HG03439 (cell line): ENCODE data around the gene CRNN.

Experiments
- ATAC-seq: cut with Tn5 transposase; IDR thresholded peaks from one replicate; pipeline ENCODE4 v1.9.1; 2021; ENCODE audit warnings: mild to moderate bottlenecking, moderate library complexity; ENCODE audit not compliant: unreplicated experiment

CRNN gene

DNA sequence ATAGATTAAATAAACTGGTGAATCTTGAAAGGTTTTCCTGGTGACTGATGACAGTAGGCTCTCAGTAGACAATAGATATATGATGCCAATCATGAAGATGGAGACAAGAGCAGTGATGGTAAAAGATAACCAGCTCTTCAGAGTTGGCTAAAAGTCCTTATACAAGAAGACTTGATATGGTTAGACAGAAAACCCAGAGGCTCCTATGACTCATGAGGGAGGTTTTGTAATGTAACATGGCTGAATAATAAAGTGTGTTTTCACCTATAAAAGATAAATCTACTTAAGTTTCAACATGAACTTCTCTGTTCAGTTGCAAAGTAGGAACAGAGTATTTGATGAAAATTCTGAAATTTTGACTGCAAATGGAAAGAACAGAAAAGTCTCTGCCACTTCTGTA, 12.7 kb upstream of the CRNN start:
- ATAC-seq, result no peak

DNA sequence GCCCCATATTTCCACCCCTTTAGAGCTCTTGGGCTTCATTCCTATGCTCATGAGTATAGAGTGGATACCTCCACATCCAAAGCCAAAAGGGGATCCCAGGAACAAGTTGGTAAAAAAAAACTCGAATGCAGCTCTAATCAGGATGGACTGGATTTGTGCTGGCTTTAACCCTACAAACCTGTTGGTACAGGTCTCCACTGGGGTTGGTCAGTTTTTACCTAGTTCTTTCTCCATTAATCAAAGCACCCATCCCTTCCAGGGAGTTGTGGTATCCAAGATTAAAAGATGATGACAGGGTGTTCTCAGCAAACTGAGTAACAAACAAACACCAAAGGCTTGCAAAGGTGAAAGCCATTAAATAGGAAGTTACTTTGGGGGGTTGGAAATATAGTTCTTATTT, 5.9 kb upstream of the CRNN start:
- ATAC-seq, result no peak

DNA sequence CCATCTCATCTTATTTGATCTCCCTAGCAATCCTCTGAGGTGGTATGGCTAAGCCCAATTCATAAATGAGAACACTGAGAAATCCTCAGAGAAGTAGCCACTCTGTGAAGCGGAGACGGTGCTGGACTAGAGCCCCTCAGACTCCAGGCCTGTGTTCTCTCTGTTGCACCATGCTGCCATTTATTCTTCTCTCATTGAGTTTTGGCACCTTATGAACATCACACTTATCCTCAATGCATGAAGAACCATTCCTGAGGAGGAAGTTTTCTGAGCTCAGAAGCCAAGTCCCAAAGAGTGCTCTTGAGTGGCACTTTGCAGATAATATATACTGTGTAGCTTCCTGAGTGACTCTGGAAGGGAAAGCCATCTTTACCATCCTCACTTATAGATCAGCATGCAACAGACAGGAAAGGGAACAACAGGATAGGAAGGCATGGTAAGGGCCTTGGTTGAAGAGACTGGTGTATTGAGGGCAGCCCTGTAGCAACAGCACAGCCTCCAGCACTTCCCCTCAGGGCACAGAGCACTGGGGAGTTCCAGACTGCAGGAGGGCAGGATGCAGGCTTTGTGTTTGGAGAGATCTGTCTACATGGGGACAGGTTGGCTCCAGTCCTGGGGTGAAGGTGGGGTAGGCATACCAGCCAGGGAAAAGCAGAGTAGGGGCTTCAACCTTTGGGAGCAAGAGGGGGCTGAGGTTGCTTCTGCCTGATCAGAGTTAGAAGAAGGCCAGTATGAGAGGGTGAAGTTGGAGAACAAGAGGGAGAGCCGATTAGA, 1.6 kb upstream of the CRNN start:
- no peak for ATAC-seq

DNA sequence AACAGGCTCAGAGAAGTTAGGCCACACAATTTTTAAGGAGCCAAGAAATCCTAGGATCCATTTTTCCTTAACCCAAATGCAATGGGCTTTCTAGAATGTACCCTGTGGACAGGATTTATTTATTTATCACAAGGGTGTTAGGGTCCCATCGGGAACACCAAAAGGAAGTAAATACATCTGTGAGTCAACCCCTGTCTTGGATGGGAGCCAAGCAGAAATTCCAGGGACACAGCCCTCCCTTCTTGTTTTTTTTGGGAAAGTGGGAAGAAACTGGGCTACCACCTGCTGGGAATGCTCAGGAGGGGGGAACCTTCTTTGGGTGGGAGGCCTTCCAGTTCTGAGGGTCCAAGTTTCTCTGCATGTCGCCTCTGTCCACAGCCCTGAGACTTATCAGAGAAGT, 1.3 kb downstream of the CRNN start:
- no peak for ATAC-seq

DNA sequence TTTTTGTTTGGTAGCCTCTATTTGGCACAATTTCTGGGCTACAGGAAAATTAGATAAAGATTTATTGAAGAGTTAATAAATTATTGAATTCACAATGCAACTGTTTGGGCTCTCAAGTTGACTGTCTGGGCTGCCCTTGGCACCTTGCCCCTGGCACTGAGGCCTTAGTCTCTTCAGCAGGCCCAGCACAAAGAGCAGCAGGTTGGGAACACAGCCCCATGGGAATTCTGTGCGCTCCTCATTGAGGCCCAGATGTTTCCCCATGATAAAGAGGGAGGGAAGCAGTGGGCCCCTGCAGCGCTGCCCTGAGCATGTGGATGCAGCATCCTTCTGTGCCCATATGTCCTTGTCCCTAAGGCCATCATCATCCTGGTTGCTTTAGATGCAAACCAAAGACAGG, 2.9 kb downstream of the CRNN start:
- no peak for ATAC-seq

DNA sequence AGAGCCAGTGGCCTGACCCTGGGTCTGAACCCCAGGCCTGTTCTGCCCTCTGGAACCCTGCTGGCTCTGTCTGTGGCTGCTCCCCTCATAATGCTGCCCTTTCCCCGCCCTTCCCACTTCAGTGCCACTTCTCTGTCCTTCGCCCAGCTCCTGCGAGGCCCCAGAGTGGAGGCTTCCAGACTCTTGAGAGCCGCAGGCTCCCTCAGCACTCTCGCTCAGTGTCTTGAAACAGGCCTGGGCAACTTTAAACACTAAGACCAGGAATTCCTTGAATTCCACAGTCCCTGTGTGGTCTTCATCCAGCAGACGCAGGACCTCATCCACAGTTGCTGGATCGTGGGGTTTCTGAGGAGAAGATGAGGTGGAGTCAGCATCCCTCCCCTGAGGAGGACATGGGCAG, 3.5 kb downstream of the CRNN start:
- ATAC-seq, result no peak

DNA sequence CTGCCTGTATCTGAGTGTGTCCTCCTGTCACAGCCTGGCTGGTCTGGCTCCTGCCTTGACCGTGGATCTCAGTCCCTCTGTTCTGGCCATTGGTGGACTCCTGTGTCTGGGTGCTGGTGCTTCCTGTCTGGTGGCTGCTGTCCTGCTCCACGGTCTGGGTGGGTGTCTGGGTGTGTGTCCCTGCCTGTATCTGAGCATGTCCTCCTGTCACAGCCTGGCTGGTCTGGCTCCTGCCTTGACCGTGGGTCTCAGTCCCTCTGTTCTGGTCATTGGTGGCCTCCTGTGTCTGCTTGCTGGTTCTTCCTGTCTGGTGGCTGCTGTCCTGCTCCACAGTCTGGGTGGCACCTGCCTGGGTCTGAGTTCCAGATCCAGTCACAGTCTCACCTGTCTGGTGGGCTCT, 4.0 kb downstream of the CRNN start:
- ATAC-seq, result no peak

DNA sequence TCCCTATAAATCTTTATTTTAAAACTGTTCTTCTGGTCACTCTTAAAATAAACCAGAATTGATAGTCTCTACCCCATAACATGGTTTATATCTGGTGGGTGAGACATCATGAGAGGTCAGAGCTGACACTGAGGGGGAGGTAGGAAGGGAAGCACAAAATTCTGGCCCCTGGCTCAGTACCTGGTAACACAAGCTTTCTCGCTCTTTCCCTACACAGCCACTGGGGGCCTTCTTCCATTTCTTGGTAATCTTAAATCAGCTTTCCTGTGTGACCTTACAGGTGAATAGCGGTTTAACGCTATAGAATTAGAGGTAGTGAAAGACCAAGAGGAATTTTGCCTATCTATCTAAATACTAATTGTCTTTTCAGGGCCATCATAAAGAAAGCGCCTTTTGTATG, 5.4 kb downstream of the CRNN start:
- no peak for ATAC-seq

DNA sequence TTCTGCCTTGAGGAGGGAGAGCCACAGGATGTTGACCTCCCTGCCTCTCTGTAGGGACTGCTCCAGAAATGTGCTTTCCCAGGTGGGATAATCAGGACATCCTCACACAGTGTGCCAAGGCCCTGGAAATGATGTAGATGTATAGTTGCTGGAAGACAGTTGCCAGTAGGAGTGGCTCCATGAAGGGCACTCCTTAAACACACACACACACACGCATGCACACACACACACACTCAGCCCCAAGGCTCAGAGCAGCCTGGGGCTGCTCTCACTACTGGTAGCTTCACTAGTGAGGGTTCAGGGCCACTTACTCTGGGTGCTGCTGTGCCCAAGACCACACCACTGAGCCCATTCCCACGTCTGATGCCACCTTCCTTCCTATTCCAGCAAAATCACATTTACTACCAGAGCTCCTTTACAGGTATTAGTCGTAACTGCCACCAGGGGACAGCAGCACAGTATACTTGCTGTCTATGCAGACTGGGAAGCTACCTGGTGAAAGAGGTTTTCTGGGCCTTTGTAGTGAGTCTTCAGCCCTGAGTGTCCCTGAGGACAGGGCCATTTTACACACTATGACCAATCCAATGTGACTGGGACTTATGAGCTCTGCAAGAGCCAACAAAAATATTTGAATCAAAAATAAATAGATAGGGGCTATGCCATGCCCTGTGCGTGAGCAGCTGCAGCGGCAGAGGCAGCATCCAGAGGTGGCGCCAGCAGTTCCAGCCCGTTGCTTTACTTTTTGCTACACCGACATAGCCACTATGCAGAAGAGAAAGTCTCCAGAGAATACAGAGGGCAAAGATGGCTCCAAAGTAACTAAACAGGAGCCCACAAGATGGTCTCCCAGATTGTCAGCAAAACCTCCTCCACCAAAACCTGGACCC, 15.0 kb downstream of the CRNN start:
- no peak for ATAC-seq

DNA sequence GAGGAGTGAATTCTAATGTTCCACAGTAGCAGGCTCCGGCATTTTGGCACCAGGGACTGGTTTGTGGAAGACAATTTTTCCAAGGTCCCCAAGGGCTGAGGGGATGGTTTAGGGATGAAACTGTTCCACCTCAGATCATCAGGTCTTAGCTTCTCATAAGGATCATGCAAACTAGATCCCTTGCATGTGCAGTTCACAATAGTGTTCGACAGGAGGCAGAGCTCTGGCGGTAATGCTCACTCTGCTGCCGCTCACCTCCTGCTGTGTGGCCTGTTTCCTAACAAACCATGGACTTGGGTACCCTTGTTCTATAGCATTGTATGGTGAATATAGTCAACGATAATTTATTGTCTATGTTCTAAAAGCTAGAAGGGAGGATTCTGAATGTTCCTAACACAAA, 16.6 kb downstream of the CRNN start:
- no peak for ATAC-seq

DNA sequence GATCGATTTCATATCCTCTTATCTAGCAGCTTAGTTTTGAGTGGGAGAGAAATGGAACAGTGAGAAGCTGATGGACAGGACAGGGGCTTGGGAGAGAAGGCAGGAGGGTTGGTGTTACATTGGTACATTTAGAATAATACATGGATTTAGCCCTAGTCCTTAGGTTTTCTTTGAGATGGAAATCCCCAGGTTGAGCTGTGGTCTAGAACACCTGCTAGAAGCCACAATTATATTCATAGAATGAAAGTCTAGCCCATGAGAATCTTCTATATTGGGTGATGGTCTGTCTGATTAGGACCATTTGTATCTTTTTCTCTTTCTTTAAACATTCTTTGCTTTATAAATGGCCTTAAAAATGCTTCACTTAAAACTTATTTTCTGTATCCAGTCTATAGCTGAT, 19.9 kb downstream of the CRNN start:
- no peak for ATAC-seq

DNA sequence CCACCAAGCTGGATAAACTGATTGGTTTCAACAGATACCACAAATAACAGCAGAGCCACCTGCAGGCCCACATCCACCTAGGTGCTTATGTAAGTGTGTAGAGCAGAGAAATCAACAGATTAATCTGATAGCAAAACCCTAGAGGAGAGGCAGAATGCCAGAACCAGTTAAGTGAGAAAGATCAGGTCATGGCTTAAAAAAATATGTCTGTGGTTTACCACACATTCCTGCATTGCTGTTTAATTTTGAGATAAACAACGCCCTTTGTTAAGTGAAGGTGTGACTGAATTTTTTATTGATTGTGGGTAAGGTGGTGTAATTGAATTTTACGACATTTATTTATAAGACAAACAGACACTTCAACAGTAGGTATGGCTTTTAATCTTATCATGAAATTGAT, 21.2 kb downstream of the CRNN start:
- ATAC-seq, result no peak

DNA sequence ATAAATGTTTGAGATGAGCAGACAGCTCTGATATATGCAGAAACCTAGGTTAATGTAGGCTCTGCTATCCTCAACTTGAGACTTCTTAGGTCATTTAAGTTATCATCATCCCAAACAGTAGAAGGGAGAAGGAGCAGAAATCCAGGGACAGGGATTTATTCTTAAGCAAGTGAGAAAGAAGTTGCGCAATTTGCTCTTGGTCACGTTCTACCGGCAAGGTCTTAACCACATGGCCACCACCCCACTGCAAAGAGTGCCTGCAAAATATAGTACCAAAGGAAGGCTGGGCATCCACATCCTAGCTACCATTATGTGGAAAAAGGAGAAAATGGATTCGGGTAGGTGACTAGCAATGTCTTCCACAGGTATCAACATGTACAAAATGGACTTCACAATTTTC, 25.2 kb downstream of the CRNN start:
- no peak for ATAC-seq

DNA sequence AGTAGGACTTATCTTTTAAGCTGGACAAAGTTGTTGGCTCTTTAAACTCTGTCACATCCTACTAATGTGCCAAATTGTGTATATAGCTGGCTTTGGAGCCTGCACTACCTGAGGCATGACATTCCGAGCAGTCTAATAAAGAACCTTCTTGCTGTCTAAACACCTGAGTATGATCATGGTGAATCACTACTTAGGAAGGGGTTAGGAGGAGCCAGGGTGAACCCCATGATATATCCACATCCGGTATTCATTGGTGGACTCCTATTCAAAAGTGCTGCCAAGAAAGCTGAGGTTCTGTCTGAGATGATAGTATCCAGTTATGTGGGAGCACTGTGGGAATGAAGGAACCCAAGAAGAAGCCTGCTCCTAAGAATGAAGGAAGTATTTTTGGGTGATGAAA, 27.1 kb downstream of the CRNN start:
- no peak for ATAC-seq

DNA sequence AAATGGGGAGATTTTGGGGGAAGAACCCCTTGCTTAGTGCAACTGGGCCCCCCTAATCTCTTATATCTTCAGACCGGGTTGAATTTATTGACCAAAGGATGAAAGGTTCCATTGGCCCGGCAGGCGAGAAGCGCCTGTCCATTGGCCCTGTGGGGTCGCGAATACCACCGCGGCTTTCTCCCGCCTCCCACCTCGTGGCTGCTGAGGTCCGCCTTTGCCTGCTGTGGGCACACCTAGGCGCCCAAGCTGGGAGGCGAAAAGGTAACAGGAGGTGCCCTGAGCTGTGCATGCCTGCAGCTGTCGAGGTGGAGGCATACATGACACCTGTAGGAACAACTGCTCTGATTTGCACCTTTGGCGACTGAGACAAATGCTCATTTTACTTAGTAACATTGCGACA, 33.1 kb downstream of the CRNN start:
- ATAC-seq, result no peak

DNA sequence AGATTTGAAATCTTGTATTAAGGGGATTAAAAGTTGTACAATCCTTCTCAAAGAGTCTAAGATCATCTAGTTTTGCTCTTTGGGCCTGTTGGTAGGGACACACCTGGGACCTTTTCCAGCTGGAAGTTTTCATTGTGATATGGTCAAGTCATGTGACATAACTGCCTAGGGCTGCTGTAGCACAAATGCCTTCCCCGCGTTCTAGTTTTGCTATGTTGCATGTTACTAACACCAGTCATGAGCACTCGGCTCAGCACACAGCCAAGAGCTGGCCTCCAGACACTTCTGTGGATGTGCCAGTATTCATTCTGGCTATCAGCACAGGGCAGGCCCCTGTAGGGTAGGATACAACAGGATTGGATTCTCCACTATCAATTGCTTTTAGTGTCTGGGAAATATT, 39.6 kb downstream of the CRNN start:
- no peak for ATAC-seq

DNA sequence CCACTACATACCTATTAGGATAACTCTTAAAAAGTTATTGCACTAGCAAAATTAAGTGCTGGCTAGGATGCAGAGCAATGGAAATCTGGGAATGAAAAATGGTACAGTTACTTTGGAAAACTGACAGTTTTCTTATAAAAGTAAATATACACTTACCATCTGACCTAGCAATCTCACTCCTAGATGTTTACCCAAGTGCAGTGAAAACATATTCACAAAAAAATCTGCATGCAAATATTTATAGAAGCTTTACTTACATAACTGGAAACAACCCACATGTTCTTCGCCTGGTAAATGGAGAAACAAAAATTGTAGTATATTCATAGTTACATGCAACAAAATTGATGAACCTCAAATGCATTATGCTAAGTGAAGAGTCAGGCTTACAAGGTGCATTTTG, 41.4 kb downstream of the CRNN start:
- ATAC-seq, result no peak

DNA sequence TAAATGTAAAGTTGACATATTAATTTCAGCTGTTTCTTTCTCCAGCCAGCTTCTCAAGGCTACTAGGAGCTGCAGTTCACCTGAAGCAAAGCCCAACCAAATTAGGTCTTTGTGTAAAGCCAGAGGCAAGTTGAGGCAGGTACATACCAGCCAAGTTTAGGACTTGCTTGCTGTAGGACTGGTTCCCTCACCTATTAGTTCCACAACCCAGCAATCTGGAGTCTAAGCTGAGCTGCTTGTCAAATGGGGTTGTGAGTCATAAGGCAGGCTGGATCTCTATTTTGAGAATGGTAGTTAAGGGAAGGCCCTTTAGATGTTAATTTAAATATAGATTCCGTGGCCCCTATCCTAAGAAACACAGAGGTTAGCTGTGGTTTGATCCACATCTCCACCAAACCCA, 46.6 kb downstream of the CRNN start:
- ATAC-seq, result no peak

DNA sequence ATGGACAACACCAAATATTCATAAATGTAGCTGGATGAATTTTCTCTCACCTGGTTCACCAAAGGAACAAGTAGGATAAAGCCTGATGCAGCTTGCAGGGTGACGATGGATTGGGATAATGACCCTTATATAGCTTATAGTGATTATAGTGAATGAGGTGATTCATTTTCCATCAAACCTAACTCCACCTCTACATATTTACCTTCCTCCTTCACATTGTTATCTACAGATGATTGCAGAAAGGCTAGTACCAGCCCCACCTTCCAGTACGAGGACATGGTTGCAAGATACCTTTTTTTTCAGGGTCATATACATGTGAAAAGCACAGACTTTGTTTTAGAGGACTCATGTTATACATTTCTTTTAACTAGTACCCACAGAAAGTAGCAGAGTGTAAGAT, 54.2 kb downstream of the CRNN start, which contains the start of gene FLG2:
Gene FLG2, minus strand, starts transcription at position 101 of the 400 bp plus-strand sequence. CDS start 1,122 bp downstream, outside the sequence.
- no peak for ATAC-seq
